Activated CD4-positive, alpha-beta T cell treated with anti-CD3 and anti-CD28 coated beads, Interleukin-2, amount 10 ng/mL, durations not matched to agents 7 days and 5 days (primary cell): ENCODE data around the gene MAPK1. TPM values are rescaled to one million over a fixed set of nuclear protein-coding genes. Genes with fewer than 3 reads are reported as not detected.
A peak's percentile ranks its signal among the peaks of the same experiment; 100 is the strongest.
"Not testable (repeated sequence)": the region's sequence is repeated elsewhere in the genome, so short reads cannot be mapped to it uniquely, and the experiment has no call there.

Experiments
- CTCF ChIA-PET: fragments of 350-600 bp; sonication (Branson Sonifier 250); formaldehyde crosslinking; loops from one replicate; lab custom pipeline; 2021; ENCODE audit warnings: antibody characterized with exemption; lab: Charles Lee
- POLR2A ChIA-PET: fragments of 350-600 bp; sonication (Branson Sonifier 250); formaldehyde crosslinking; loops from one replicate; lab custom pipeline; 2021; ENCODE audit warnings: antibody characterized with exemption; lab: Charles Lee
- DNase-seq: peaks from one replicate; pipeline ENCODE4 v3.0.0-alpha.2; 2020
- H3K27ac Mint-ChIP-seq: one replicate; pipeline ENCODE4 v1.8.0; 2021; ENCODE audit warnings: mild to moderate bottlenecking, moderate library complexity, mixed read lengths
- H3K27me3 Mint-ChIP-seq: one replicate; pipeline ENCODE4 v1.8.0; 2021; ENCODE audit warnings: mixed read lengths
- H3K36me3 Mint-ChIP-seq: one replicate; pipeline ENCODE4 v1.8.0; 2021; ENCODE audit warnings: low read depth, mixed read lengths
- H3K4me1 Mint-ChIP-seq: one replicate; pipeline ENCODE4 v1.8.0; 2021; ENCODE audit warnings: mixed read lengths
- H3K4me3 Mint-ChIP-seq: one replicate; pipeline ENCODE4 v1.8.0; 2021; ENCODE audit warnings: mild to moderate bottlenecking, moderate library complexity, mixed read lengths
- H3K9me3 Mint-ChIP-seq: one replicate; pipeline ENCODE4 v1.8.0; 2021; ENCODE audit warnings: mixed read lengths
- total RNA-seq, 2 experiments: library from RNA; stranded (reverse); gene quantifications; one replicate each; pipeline ENCODE4 v1.2.3, GENCODE V29; 2021

MAPK1 gene
- 100 to 1,000 TPM; 123 to 139 TPM for total RNA-seq

DNA sequence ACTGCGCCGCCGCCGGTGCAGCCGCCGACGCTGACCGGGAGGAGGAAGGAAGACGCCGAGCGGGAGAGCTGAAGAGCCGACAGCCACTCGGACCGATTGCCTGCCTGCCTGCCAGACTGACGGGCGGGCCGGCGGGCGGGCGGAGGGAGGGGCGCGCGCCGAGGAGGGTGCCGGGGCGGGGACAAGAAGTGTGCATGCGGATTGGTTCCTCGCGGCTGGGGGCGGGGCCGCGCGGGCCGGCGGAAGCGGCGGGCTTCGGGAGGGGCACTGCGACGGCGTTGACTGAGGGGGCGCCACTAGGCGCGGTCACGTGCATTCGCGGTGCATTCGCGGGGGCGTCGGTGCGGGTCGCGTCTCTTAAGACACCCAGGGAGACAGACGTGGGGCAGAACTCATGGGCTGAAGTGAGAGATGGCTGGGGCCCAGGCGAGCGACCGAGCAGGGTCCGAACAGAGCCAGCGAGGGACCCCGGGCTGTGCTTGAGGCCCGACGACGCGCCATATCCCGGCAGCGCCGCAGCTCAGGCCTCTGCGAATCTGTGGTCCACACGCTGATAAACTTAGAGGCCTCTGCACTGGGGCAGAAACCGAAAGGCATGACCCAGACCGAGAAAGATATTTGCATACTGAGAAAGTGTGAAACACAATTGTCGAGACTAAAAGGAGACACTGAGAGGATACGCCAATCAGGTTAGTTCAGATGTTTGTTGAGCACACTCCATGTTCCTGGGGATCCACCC lies at the start of gene MAPK1:
Gene MAPK1, minus strand, starts transcription at position 118 of the 739 bp plus-strand sequence. CDS start 205 bp downstream, outside the sequence.
- Mint-ChIP-seq H3K9me3 (no peaks in the 10 kb centered on the region), H3K4me1 (peaks cover 38% of the 10 kb centered on the region)

GRCh38 chr22:21916309-21916918 lies 49.0 kb upstream of the MAPK1 start:
- no peak for DNase-seq
- Mint-ChIP-seq H3K27me3 (no peaks in the 10 kb centered on the region), H3K27ac (no peak overlapping the region), H3K36me3 (no peaks in the 10 kb centered on the region), H3K9me3 (no peaks in the 10 kb centered on the region), H3K4me3 (no peak overlapping the region), H3K4me1 (no peaks in the 10 kb centered on the region)
- ChIA-PET CTCF (no interaction called here), POLR2A (no interaction called here)

More for the DNA sequence above, at the start of gene MAPK1:
- Mint-ChIP-seq H3K36me3 (peaks cover 19% of the 10 kb centered on the region), H3K27ac (peak within 1 kb of the TSS; percentile 93), H3K27me3 (no peaks in the 10 kb centered on the region), H3K4me3 (peak within 1 kb of the TSS; percentile 93)
- CTCF ChIA-PET = interaction anchor here (0.9 to 2.5 kb wide), 2 partner anchors 85 to 92 kb away, joined by 3 to 11 read pairs; partner anchors contain the start of gene PPM1F
- DNase-seq = peak; percentile 92
- POLR2A ChIA-PET = interaction anchor here (0.6 kb wide), 1 partner anchor 910 kb away, joined by 4 read pairs; no protein-coding TSS in a partner anchor

DNA sequence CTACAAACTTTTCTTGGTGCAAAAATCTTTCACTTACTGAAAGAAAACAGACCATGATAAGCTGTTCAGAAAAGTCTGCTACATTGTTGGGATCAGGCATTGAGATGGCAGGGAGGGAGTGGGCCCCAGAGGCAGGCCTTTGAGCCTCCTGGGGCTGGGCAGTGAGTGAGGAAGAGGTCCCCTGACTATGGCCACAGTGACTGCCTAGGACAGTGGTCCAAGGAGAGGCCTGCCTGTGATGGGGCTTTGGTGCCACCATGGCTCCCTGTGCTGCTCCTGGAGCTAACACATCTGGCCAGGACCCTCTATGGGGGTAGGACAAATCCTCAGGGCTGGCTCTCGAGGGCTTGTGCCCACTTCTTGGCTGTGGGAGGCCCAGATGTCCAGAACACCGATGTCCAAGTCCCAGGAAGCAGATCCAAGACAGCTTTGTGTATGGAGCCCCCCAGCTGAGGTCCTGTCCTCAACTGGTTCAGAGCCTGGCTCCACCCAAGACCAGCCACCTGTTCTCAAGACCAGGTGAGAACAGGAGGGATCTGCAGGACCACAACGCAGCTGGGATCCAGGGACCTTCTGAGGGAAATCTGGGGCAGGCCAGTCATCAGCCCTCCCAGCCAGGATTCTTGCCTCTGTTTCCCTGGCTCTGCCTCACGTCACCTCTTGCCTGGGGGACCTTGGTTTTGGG lies 48.3 kb upstream of the MAPK1 start:
- no peak overlapping the region for H3K27ac Mint-ChIP-seq
- H3K4me3 Mint-ChIP-seq = no peak overlapping the region
- CTCF ChIA-PET = no interaction called here
- POLR2A ChIA-PET = no interaction called here
- H3K27me3 Mint-ChIP-seq = no peaks in the 10 kb centered on the region
- no peaks in the 10 kb centered on the region for H3K4me1 Mint-ChIP-seq
- no peaks in the 10 kb centered on the region for H3K9me3 Mint-ChIP-seq
- no peaks in the 10 kb centered on the region for H3K36me3 Mint-ChIP-seq
- DNase-seq = no peak

GRCh38 chr22:21914033-21914642 lies 46.7 kb upstream of the MAPK1 start:
- H3K36me3 Mint-ChIP-seq, H3K4me3 Mint-ChIP-seq, H3K27me3 Mint-ChIP-seq, POLR2A ChIA-PET, H3K4me1 Mint-ChIP-seq, DNase-seq, H3K9me3 Mint-ChIP-seq, CTCF ChIA-PET, H3K27ac Mint-ChIP-seq: not testable (repeated sequence)

GRCh38 chr22:21910367-21910766 lies 42.9 kb upstream of the MAPK1 start:
- POLR2A ChIA-PET = not testable (repeated sequence)

GRCh38 chr22:21909871-21910270 lies 42.4 kb upstream of the MAPK1 start:
- H3K4me1 Mint-ChIP-seq = no peaks in the 10 kb centered on the region
- no peak overlapping the region for H3K4me3 Mint-ChIP-seq
- ChIA-PET POLR2A (no interaction called here), CTCF (no interaction called here)
- no peaks in the 10 kb centered on the region for H3K27me3 Mint-ChIP-seq
- H3K9me3 Mint-ChIP-seq = no peaks in the 10 kb centered on the region
- DNase-seq = no peak
- H3K36me3 Mint-ChIP-seq = no peaks in the 10 kb centered on the region
- no peak overlapping the region for H3K27ac Mint-ChIP-seq

More at GRCh38 chr22:21910367-21910766, 42.9 kb upstream of the MAPK1 start:
- H3K4me1 Mint-ChIP-seq, H3K36me3 Mint-ChIP-seq, CTCF ChIA-PET, H3K27ac Mint-ChIP-seq, H3K4me3 Mint-ChIP-seq, H3K9me3 Mint-ChIP-seq, H3K27me3 Mint-ChIP-seq, DNase-seq: not testable (repeated sequence)

- Mint-ChIP-seq H3K4me1 (no peaks in the 10 kb centered on the region), H3K36me3 (no peaks in the 10 kb centered on the region), H3K27ac (no peak overlapping the region), H3K27me3 (no peaks in the 10 kb centered on the region), H3K9me3 (no peaks in the 10 kb centered on the region), H3K4me3 (no peak overlapping the region)
- ChIA-PET POLR2A (no interaction called here), CTCF (no interaction called here)
- no peak for DNase-seq
These were observed 40.4 kb upstream of the MAPK1 start for GRCh38 chr22:21907638-21908522.

GRCh38 chr22:21905234-21905633 lies 37.8 kb upstream of the MAPK1 start:
- DNase-seq, H3K27me3 Mint-ChIP-seq, H3K9me3 Mint-ChIP-seq, H3K27ac Mint-ChIP-seq, H3K36me3 Mint-ChIP-seq, H3K4me1 Mint-ChIP-seq, H3K4me3 Mint-ChIP-seq, POLR2A ChIA-PET: not testable (repeated sequence)
- CTCF ChIA-PET = interaction anchor here (0.5 kb wide), 1 partner anchor 110 kb away, joined by 3 read pairs; no protein-coding TSS in a partner anchor

GRCh38 chr22:21904250-21904789 lies 36.9 kb upstream of the MAPK1 start:
- ChIA-PET POLR2A (no interaction called here), CTCF (no interaction called here)
- no peak for DNase-seq
- Mint-ChIP-seq H3K27me3 (no peaks in the 10 kb centered on the region), H3K9me3 (no peaks in the 10 kb centered on the region), H3K36me3 (no peaks in the 10 kb centered on the region), H3K4me3 (no peak overlapping the region), H3K27ac (no peak overlapping the region), H3K4me1 (no peaks in the 10 kb centered on the region)

DNA sequence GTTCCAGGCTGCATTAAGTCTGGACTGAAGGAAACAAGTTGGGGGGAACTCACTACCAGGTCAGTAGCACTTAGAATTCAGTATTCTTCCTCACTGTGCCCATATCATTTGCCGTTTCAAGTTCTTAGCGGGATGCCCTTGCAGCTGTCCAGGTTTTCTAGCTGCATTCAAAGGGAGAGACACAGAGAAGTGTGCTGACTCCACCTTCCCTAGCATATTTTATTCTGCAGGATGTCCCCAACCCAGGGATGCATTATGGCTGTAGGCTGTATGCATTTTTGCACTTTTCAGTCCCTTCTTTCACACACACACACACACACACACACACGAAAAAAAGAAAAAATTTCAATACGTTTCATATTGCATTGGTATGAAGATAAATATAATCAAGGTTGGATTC lies 35.8 kb upstream of the MAPK1 start:
- H3K27ac Mint-ChIP-seq = no peak overlapping the region
- H3K27me3 Mint-ChIP-seq = no peaks in the 10 kb centered on the region
- no peaks in the 10 kb centered on the region for H3K4me1 Mint-ChIP-seq
- no peaks in the 10 kb centered on the region for H3K9me3 Mint-ChIP-seq
- no peak for DNase-seq
- H3K4me3 Mint-ChIP-seq = no peak overlapping the region
- ChIA-PET POLR2A (no interaction called here), CTCF (no interaction called here)
- H3K36me3 Mint-ChIP-seq = no peaks in the 10 kb centered on the region

GRCh38 chr22:21902296-21903087 lies 35.0 kb upstream of the MAPK1 start:
- Mint-ChIP-seq H3K4me1 (no peaks in the 10 kb centered on the region), H3K27ac (no peak overlapping the region), H3K36me3 (no peaks in the 10 kb centered on the region), H3K4me3 (no peak overlapping the region), H3K27me3 (no peaks in the 10 kb centered on the region), H3K9me3 (no peaks in the 10 kb centered on the region)
- DNase-seq = no peak
- POLR2A ChIA-PET = no interaction called here
- CTCF ChIA-PET = no interaction called here
